SK-N-SH treated with all-trans-retinoic acid at 6 μM for 48 hours (cell line): Measurements from ENCODE around the gene RSBN1.

Source experiments
- BACH2 ChIP-seq: fragments of 250-450 bp; sonication (Bioruptor Pico); IDR thresholded peaks from 2 replicates; pipeline ENCODE4 v1.9.0; 2021; ENCODE audit warnings: mild to moderate bottlenecking, borderline replicate concordance
- GLIS3 ChIP-seq: fragments of 250-450 bp; sonication (Bioruptor Pico); IDR thresholded peaks from 2 replicates; pipeline ENCODE4 v1.5.0; 2020; ENCODE audit warnings: mild to moderate bottlenecking, moderate library complexity
- TOX ChIP-seq: fragments of 250-450 bp; sonication (Bioruptor Pico); IDR thresholded peaks from 2 replicates; pipeline ENCODE4 v1.8.0; 2021; ENCODE audit warnings: mild to moderate bottlenecking, moderate library complexity, borderline replicate concordance
- TF ChIP-seq, protein P1 (sequence below): fragments of 250-450 bp; sonication (Bioruptor Pico); IDR thresholded peaks from 2 replicates; pipeline ENCODE4 v1.8.0; 2020; ENCODE audit warnings: mild to moderate bottlenecking, moderate library complexity, borderline replicate concordance

DNA sequence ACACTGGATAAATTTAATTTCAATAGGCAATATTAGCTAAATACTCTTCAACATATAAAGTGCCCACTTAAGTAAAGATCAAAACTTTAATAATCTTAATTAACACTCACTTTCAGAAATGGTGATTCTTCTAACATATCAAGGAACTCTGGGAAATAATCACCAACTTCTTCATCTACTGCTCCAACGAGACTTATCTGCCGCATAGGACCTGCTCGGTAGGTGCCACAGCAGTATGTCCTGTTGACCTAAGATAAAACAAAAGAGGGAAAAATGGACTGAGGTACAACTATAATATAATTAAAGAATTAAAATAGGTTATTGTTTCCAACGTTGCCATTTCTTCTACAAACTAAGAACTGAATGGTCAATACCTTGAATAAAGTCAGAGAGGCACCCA, 34.7 kb downstream of the RSBN1 start:
- TF ChIP-seq GLIS3 (no peak), BACH2 (CRISPR knock-in tag) (no peak), TOX (CRISPR knock-in tag) (no peak)
- TF ChIP-seq, protein P1, sequence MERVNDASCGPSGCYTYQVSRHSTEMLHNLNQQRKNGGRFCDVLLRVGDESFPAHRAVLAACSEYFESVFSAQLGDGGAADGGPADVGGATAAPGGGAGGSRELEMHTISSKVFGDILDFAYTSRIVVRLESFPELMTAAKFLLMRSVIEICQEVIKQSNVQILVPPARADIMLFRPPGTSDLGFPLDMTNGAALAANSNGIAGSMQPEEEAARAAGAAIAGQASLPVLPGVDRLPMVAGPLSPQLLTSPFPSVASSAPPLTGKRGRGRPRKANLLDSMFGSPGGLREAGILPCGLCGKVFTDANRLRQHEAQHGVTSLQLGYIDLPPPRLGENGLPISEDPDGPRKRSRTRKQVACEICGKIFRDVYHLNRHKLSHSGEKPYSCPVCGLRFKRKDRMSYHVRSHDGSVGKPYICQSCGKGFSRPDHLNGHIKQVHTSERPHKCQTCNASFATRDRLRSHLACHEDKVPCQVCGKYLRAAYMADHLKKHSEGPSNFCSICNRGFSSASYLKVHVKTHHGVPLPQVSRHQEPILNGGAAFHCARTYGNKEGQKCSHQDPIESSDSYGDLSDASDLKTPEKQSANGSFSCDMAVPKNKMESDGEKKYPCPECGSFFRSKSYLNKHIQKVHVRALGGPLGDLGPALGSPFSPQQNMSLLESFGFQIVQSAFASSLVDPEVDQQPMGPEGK (CRISPR knock-in tag): no peak
